Ascending aorta (tissue), 2 donors: ENCODE measurements around the gene TLR9. TPM values are rescaled to one million over a fixed set of nuclear protein-coding genes. Genes with fewer than 3 reads are reported as not detected.
A peak's percentile ranks its signal among the peaks of the same experiment; 100 is the strongest.
"Not testable (repeated sequence)": the region's sequence is repeated elsewhere in the genome, so short reads cannot be mapped to it uniquely, and the experiment has no call there.

ENCODE experiments used
- DNase-seq, 2 donors: peaks; one replicate each; pipeline ENCODE4 v3.0.0-alpha.2; 2019; ENCODE audit warnings: low spot score in 2 of 2
- H3K27ac ChIP-seq, 2 donors: fragments of 200-600 bp; sonication (generic); one replicate each; pipeline ENCODE4 v1.5.1; 2016 to 2017; ENCODE audit warnings: mild to moderate bottlenecking in 1 of 2
- H3K27me3 ChIP-seq: fragments of 200-600 bp; sonication (generic); one replicate; pipeline ENCODE4 v1.5.1; 2017
- H3K36me3 ChIP-seq, 2 donors: fragments of 200-600 bp; sonication (generic); one replicate each; pipeline ENCODE4 v1.5.1; 2016
- H3K4me1 ChIP-seq, 2 donors: fragments of 200-600 bp; sonication (generic); one replicate each; pipeline ENCODE4 v1.5.1; 2016 to 2017; ENCODE audit warnings: mild to moderate bottlenecking in 1 of 2
- H3K4me3 ChIP-seq, 2 donors: fragments of 200-600 bp; sonication (generic); one replicate each; pipeline ENCODE4 v1.5.1; 2016 to 2017; ENCODE audit warnings: mild to moderate bottlenecking in 1 of 2
- H3K9me3 ChIP-seq, 2 donors: fragments of 200-600 bp; sonication (generic); one replicate each; pipeline ENCODE4 v1.5.1; 2016
- intact Hi-C: fragments of 100-400 bp; cut with DNase I; formaldehyde crosslinking; loops from one replicate; pipeline ENCODE4 v1.15.1; 2023
- total RNA-seq: library from RNA; depleted of rRNA; stranded (reverse); fragments of >200 nt; gene quantifications from one replicate; pipeline ENCODE4 v1.1.0, GENCODE V29; 2016
- TF ChIP-seq, protein P1 (sequence below), 3 experiments: fragments of 200-600 bp in 2 of 3; fragments of 450-650 bp in 1 of 3; sonication (generic) in 2 of 3; IDR thresholded peaks; one replicate each; pipeline ENCODE4 v1.5.1; 2016 to 2019; ENCODE audit warnings: antibody characterized with exemption in 3 of 3, mild to moderate bottlenecking in 1 of 3, moderate library complexity in 1 of 3

The TLR9 gene, protein sequence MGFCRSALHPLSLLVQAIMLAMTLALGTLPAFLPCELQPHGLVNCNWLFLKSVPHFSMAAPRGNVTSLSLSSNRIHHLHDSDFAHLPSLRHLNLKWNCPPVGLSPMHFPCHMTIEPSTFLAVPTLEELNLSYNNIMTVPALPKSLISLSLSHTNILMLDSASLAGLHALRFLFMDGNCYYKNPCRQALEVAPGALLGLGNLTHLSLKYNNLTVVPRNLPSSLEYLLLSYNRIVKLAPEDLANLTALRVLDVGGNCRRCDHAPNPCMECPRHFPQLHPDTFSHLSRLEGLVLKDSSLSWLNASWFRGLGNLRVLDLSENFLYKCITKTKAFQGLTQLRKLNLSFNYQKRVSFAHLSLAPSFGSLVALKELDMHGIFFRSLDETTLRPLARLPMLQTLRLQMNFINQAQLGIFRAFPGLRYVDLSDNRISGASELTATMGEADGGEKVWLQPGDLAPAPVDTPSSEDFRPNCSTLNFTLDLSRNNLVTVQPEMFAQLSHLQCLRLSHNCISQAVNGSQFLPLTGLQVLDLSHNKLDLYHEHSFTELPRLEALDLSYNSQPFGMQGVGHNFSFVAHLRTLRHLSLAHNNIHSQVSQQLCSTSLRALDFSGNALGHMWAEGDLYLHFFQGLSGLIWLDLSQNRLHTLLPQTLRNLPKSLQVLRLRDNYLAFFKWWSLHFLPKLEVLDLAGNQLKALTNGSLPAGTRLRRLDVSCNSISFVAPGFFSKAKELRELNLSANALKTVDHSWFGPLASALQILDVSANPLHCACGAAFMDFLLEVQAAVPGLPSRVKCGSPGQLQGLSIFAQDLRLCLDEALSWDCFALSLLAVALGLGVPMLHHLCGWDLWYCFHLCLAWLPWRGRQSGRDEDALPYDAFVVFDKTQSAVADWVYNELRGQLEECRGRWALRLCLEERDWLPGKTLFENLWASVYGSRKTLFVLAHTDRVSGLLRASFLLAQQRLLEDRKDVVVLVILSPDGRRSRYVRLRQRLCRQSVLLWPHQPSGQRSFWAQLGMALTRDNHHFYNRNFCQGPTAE
- not detected for total RNA-seq

DNA sequence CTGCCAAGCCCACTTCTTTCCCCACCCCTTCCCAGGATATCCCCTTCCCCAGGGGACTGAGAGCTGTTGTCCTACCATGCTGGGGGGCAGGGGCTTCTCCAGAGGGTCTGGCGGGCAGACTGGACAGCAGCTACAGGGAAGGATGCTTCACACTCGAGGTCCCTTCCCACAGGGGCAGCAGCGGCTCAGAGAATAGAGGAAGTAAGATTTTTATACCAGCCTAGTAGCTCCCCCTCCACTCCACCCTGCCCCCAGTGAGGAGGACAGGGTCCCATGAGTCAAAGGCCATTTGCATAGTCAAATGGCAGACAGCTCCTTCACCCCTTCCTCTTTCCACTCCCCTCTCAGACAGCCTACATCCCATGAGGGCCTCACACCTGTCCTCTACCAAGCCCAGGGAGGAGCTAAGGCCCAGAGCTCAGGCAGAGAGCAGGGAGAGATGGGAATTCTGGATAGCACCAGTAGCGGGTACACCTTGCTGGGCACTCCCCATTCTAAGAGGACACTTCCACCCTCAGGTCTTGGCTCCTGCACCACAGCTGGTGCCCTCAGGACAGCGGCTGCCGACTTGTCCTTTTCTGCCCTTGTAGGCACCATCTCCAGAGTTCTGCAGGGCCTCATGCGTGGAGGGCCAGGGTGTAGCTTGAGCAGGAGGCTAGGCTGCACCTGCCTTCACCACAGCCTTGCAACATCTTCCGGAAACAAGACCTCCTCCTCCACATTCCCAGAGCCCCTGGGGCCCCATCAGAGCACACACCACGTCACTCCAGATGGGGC, at the start of gene TLR9:
TSS of gene TLR9 (minus strand) at position 194 of the 777 bp plus-strand sequence. CDS start at position 78, 116 bp downstream.
- intact Hi-C loops = no loop called here

DNA sequence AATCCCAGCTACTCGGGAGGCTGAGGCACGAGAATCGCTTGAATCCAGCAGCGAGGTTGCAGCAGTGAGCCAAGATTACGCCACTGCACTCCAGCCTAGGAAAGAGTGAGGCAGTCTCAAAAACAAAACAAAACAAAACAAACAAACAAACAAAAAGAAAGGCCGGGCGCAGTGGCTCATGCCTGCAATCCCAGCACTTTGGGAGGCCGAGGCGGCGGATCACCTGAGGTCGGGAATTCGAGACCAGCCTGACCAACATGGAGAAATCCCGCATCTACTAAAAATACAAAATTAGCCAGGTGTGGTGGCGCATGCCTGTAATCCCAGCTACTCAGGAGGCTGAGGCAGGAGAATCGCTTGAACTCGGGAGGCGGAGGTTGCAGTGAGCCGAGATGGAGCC, 49.3 kb upstream of the TLR9 start:
- H3K27ac ChIP-seq, H3K9me3 ChIP-seq, H3K27me3 ChIP-seq: not testable (repeated sequence)
- peak in 1 of 2 donors; percentile 40 for DNase-seq
- Histone ChIP-seq H3K4me3 (peak overlapping the region in 1 of 2 donors; percentile 91), H3K4me1 (peaks cover 14 to 53% of the 10 kb centered on the region in 2 donors), H3K36me3 (peaks cover 11% of the 10 kb centered on the region in 2 donors)
- intact Hi-C loops = loop anchor here (5.0 to 10.0 kb wide), 3 partner anchors 133 to 410 kb away; partner anchors contain the start of genes DUSP7, GNL3 and PBRM1

More for the DNA sequence above, at the start of gene TLR9:
- no peaks in the 10 kb centered on the region for H3K9me3 ChIP-seq
- H3K36me3 ChIP-seq = peaks cover 20 to 32% of the 10 kb centered on the region in 2 donors
- DNase-seq = no peak
- H3K27ac ChIP-seq = no peak within 1 kb of the TSS
- peaks cover 0 to 2% of the 10 kb centered on the region in 2 donors for H3K4me1 ChIP-seq
- TF ChIP-seq, protein P1, sequence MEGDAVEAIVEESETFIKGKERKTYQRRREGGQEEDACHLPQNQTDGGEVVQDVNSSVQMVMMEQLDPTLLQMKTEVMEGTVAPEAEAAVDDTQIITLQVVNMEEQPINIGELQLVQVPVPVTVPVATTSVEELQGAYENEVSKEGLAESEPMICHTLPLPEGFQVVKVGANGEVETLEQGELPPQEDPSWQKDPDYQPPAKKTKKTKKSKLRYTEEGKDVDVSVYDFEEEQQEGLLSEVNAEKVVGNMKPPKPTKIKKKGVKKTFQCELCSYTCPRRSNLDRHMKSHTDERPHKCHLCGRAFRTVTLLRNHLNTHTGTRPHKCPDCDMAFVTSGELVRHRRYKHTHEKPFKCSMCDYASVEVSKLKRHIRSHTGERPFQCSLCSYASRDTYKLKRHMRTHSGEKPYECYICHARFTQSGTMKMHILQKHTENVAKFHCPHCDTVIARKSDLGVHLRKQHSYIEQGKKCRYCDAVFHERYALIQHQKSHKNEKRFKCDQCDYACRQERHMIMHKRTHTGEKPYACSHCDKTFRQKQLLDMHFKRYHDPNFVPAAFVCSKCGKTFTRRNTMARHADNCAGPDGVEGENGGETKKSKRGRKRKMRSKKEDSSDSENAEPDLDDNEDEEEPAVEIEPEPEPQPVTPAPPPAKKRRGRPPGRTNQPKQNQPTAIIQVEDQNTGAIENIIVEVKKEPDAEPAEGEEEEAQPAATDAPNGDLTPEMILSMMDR (IDR thresholded peaks at IDR 0.05) = no peak
- no peaks in the 10 kb centered on the region for H3K27me3 ChIP-seq
- no peak within 1 kb of the TSS for H3K4me3 ChIP-seq

- H3K27ac ChIP-seq = no peak overlapping the region
- H3K27me3 ChIP-seq = no peaks in the 10 kb centered on the region
- peaks cover 14 to 49% of the 10 kb centered on the region in 2 donors for H3K4me1 ChIP-seq
- H3K36me3 ChIP-seq = peaks cover 27 to 30% of the 10 kb centered on the region in 2 donors
- DNase-seq = no peak
- intact Hi-C loops = loop anchor here (10.0 kb wide), 2 partner anchors 218 to 412 kb away; partner anchors contain the start of genes DUSP7, GNL3 and PBRM1
- H3K4me3 ChIP-seq = no peak overlapping the region
- TF ChIP-seq, protein P1 (IDR thresholded peaks at IDR 0.05) = no peak
- no peaks in the 10 kb centered on the region for H3K9me3 ChIP-seq
Measured at GRCh38 chr3:52272831-52273230, 47.4 kb upstream of the TLR9 start.

- not testable (repeated sequence) for H3K9me3 ChIP-seq, H3K27me3 ChIP-seq
- peak in 1 of 2 donors; percentile 44 for DNase-seq
- intact Hi-C loops = loop anchor here (10.0 kb wide), 2 partner anchors 217 to 413 kb away; partner anchors contain the start of genes DUSP7, GNL3 and PBRM1
- Histone ChIP-seq H3K4me1 (peaks cover 14 to 49% of the 10 kb centered on the region in 2 donors), H3K27ac (peak overlapping the region; percentile 18 to 46), H3K4me3 (peak overlapping the region in 1 of 2 donors; percentile 17), H3K36me3 (peaks cover 34 to 37% of the 10 kb centered on the region in 2 donors)
Measured at GRCh38 chr3:52272172-52272571, 46.7 kb upstream of the TLR9 start.

DNA sequence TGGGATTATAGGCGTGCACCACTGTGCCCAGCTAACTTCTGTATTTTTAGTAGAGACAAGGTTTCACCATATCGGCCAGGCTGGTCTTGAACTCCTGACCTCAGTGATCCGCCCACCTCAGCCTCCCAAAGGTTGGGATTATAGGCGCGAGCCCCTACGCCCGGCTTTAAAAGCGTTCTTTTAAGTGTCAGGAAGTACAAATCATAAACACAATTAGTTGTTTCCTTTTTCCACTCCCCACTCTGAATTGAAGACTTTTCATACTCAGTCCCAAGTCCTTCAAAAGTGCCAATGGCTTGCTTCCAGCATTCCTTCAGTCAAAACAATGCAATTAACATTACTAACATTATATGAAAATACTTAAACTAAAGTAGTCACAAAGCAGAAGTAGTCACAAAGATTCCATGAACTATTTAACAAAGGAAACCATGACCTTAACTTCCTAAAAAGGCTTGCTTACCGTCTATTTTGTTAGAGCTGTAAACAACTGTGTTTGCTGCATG, 44.9 kb upstream of the TLR9 start:
- DNase-seq = no peak
- TF ChIP-seq, protein P1 (IDR thresholded peaks at IDR 0.05) = no peak
- Histone ChIP-seq H3K36me3 (peaks cover 49 to 56% of the 10 kb centered on the region in 2 donors), H3K27me3 (no peaks in the 10 kb centered on the region), H3K4me1 (peaks cover 3 to 35% of the 10 kb centered on the region in 2 donors), H3K4me3 (no peak overlapping the region), H3K9me3 (no peaks in the 10 kb centered on the region), H3K27ac (peak overlapping the region; percentile 13 to 56)
- intact Hi-C loops = loop anchor here (10.0 kb wide), 2 partner anchors 216 to 414 kb away; partner anchors contain the start of genes DUSP7, GNL3 and PBRM1
